Urinary bladder (tissue), 4 donors: Measurements from ENCODE around the gene CTSA. TPM values are rescaled to one million over a fixed set of nuclear protein-coding genes. Genes with fewer than 3 reads are reported as not detected.
"Not testable (repeated sequence)": the region's sequence is repeated elsewhere in the genome, so short reads cannot be mapped to it uniquely, and the experiment has no call there.

Experiments
- DNase-seq: peaks from one replicate; pipeline ENCODE4 v3.0.0-alpha.2; 2015; ENCODE audit errors: extremely low spot score
- H3K27ac ChIP-seq: one replicate; pipeline ENCODE4 v1.5.1; 2013; ENCODE audit warnings: low read depth, mild to moderate bottlenecking, moderate library complexity
- H3K36me3 ChIP-seq: one replicate; pipeline ENCODE4 v1.6.1; 2013; ENCODE audit warnings: mild to moderate bottlenecking, moderate library complexity; ENCODE audit not compliant: insufficient read depth
- H3K4me1 ChIP-seq: one replicate; pipeline ENCODE4 v1.6.1; 2013; ENCODE audit warnings: mild to moderate bottlenecking, moderate library complexity; ENCODE audit not compliant: insufficient read depth
- H3K4me3 ChIP-seq: one replicate; pipeline ENCODE4 v1.5.1; 2013; ENCODE audit warnings: low read depth, low read length
- WGBS: extraction: QIAGEN DNeasy Blood & Tissue Kit; methylation state at CpG from one replicate; pipeline ENCODE4 v1.1.7; 2013; 5-methylcytosine and 5-hydroxymethylcytosine counted together
- polyA plus RNA-seq: library from polyadenylated mRNA; stranded (reverse); fragments of 200-250 nt; gene quantifications from one replicate; pipeline ENCODE4 v1.2.3, GENCODE V29; 2013
- total RNA-seq: library from RNA; depleted of rRNA; stranded (reverse); fragments of >200 nt; gene quantifications from one replicate; pipeline ENCODE4 v1.2.3, GENCODE V29; 2014
- donor health status: healthy with polysubstance abuse.
- donor health status: healthy.

Gene CTSA
- total and polyA plus RNA-seq, 2 donors: 31.7 to 129 TPM

DNA sequence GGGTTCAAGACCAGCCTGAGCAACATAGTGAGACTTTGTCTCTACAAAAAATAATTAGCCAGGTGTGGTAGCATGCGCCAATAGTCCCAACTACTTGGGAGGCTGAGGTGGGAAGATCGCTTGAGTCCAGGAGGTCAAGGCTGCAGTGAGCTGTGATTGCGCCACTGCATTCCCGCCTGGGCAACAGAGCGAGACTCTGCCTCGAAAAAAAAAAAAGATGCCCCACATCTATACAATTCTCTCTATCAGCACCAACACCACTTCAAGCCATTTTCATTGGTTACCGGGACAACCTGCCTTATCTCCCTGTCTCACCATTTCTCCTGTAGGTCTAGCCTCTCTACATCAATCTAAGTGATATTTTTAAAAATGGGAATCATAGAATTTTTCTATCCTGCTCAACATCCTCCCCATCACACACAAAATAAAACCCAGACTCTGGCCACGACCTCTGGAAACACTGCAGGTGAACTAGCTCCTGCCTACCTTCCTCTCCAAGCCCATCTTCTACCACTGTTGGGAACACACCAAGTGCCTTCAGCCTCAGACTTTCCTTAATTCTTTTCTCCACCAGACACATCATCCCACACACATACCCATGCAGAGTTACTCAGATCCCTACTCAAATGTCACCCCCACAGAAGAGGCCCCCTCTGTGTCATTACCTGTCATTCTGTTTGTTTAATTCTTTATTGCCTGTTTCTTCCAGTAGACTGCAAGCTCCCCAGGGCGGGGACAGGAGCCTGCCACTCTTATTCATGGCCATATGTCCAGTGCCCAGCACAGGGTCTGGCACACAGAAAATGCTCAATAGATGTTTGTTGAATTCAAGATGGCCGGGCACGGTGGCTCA lies 30.4 kb downstream of the CTSA start:
- no peaks in the 10 kb centered on the region for H3K36me3 ChIP-seq
- no peak for DNase-seq
- no peak overlapping the region for H3K27ac ChIP-seq
- no peak overlapping the region for H3K4me3 ChIP-seq
- WGBS: 87% methylated on average over 11 of the region's 11 CpGs
- H3K4me1 ChIP-seq: no peaks in the 10 kb centered on the region

DNA sequence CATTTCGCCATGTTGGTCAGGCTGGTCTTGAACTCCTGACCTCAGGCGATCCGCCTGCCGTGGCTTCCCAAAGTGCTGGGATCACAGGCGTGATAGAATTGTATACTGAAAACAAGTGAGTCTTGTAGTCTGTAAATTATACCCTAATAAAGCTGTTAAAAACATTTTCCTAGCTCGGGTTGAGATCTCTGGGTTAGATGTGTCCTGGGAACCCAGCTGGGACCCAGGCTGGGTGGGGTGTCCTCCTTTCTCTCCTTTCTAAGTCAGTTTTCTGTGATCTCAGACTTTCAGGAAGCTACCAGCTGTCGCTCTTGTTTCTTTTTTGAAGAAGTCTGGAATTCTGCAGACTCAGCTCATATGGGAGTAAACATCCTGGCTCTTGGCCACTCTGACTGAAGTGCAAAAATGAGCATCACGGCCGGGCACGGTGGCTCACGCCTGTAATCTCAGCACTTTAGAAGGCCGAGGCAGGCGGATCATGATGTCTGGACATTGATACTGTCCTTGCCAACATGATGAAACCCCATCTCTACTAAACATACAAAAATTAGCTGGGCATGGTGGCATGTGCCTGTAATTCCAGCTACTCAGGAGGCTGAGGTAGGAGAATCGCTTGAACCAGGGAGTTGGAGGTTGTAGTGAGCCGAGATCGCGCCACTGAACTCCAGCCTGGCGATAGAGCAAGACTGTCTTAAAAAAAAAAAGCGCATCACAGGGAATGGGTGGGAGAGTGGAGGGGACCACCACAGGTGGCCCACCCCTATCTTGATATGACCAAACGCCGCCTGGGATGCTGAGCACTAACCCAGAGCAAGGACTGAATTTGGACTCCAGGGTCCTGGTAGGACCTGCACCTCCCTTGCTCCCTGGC lies 33.5 kb downstream of the CTSA start:
- DNase-seq: peak; percentile 26
- Histone ChIP-seq H3K27ac (peak overlapping the region; percentile 41), H3K36me3 (no peaks in the 10 kb centered on the region), H3K4me1 (no peaks in the 10 kb centered on the region), H3K4me3 (no peak overlapping the region)
- WGBS: 38% methylated on average over 21 of the region's 21 CpGs

DNA sequence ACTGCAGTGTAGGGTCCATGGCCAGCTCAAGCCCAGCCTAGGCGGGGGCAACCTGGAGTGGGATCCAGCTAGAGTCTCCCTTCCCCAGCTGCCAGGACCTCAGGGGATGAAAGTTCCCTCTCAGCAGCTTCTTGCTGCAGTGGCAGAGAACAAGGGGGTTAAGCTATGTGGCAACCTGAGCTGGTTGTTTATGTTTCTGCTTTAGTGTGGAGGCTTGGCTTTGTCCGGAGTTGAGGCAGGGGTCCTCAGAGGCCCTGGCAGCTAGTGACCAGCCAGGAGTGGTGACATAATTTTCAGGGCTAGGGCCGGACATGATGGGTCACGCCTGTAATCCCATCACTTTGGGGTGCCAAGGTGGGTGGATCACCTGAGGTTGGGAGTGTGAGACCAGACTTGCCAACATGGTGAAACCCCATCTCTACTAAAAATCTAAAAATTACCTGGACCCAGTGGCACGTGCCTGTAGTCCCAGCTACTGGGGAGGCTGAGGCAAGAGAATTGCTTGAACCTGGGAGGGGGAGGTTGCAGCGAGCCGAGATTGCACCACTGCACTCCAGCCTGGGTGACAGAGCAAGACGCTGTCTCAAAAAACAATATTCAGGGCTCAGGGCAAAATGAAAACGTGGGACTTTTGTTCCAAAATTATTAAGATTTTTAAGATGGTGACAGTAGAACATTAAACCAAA lies 34.8 kb downstream of the CTSA start:
- 61% methylated on average over 9 of the region's 9 CpGs for WGBS
- Histone ChIP-seq H3K4me3 (no peak overlapping the region), H3K27ac (no peak overlapping the region), H3K36me3 (no peaks in the 10 kb centered on the region), H3K4me1 (no peaks in the 10 kb centered on the region)
- no peak for DNase-seq

DNA sequence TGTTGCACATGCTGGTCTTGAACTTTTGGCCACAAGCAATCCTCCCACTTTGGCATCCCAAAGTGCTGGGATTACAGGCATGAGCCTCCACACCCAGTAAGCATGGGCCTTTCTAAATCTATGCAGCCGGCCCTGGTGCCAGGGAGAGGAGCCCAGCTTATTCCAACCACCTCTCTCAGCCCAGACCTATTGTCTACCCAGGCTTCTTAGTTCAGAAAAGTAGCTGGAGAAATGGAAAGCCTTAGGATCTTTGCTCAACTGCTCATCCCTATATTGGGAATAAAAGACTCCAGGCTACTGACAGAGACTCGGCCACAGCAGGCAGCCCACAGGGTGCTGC lies 35.6 kb downstream of the CTSA start:
- 67% methylated on average over 2 of the region's 2 CpGs for WGBS
- H3K4me3 ChIP-seq: no peak overlapping the region
- no peak for DNase-seq
- H3K27ac ChIP-seq: no peak overlapping the region
- H3K4me1 ChIP-seq: no peaks in the 10 kb centered on the region
- H3K36me3 ChIP-seq: no peaks in the 10 kb centered on the region

DNA sequence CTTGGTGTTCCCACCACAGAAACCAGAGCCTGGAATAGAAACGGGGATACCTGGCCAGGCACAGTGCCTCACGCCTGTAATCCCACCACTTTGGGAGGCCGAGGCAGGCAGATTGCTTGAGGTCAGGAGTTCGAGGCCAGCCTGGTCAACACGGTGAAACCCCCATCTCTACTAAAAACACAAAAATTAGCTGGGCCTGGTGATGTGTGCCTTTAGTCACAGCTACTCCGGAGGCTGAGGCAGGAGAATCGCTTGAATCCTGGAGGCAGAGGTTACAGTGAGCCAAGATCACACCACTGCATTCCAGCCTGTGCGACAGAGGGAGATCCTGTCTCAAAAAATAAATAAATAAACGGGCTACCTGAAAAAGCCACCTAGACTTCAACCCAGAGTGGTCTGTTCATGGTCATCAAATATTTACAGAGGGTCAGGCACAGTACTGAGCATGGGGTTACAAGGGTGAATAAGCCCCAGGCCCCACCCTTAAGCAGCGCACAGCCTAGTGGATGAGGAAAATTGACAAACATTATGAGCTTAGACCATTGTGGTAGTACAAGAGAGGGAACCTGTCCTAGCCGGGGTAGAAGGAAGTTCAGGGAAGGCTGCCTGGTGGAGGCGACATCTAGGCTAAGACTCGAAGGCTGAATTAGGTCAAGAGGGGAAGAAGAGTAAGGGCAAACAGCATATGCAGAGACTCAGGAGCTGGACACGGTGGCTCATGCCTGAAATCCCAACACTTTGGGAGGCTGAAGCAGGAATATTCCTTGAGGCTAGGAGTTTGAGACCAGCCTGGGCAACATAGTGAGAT lies 36.1 kb downstream of the CTSA start:
- 81% methylated on average over 14 of the region's 14 CpGs for WGBS

DNA sequence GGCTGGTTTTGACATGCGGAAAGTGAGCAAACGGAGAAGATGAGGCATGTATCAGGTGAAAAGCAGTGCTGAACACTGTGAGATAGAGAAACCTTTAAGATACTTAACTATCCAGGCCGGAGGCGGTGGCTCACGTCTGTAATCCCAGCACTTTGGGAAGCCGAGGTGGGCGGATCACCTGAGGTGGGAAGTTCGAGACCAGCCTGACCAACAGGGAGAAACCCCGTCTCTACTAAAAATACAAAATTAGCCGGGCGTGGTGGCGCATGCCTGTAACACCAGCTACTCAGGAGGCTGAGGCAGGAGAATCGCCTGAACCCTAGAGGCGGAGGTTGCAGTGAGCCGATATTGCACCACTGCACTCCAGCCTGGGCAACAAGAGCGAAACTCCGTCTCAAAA lies 40.5 kb downstream of the CTSA start:
- H3K4me3 ChIP-seq, H3K36me3 ChIP-seq, DNase-seq, H3K27ac ChIP-seq, H3K4me1 ChIP-seq: not testable (repeated sequence)
- 94% methylated on average over 17 of the region's 17 CpGs for WGBS

More for the DNA sequence above, 36.1 kb downstream of the CTSA start:
- Histone ChIP-seq H3K4me3 (no peak overlapping the region), H3K36me3 (no peaks in the 10 kb centered on the region), H3K27ac (no peak overlapping the region), H3K4me1 (no peaks in the 10 kb centered on the region)
- DNase-seq: no peak

DNA sequence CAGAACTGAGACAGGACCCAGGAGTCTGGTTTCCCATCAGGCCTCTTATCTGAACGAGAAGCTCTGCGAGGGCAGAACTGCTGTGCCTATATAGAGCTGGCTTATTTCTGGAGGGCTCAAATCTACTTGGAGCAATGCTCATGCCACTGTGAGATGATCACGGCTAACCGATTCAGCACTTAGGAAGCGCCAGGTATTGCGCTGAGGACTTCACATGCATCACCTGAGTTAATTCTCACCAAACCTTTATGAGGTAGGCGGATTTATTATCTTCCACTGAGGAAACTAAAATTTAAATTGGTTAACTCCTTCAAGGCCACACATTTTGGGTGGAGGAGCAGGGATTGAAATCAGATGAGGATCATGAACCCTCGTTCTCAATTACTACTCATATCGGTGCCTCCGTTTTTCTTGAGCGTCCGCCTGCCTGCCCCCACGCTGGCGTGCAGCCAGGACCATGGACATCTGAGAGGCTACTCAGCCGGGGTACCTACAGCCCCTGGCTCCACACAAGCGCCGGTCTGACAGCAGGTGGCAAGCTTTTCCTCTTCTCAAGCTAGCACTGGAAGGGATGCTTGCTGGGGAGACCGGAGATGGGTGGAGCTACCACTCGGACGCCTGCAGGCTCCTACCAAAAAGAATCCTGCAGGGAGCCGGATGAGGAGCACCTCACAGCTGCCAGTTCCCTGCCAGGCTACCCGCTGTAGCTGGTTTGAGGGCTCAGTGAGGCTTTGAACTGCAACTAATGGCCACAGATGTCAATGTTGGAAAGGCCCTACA lies 42.3 kb downstream of the CTSA start:
- Histone ChIP-seq H3K4me1 (no peaks in the 10 kb centered on the region), H3K36me3 (peaks cover 2% of the 10 kb centered on the region), H3K4me3 (peak overlapping the region; percentile 81), H3K27ac (peak overlapping the region; percentile 42)
- WGBS: 22% methylated on average over 22 of the region's 22 CpGs
- DNase-seq: peak; percentile 39

DNA sequence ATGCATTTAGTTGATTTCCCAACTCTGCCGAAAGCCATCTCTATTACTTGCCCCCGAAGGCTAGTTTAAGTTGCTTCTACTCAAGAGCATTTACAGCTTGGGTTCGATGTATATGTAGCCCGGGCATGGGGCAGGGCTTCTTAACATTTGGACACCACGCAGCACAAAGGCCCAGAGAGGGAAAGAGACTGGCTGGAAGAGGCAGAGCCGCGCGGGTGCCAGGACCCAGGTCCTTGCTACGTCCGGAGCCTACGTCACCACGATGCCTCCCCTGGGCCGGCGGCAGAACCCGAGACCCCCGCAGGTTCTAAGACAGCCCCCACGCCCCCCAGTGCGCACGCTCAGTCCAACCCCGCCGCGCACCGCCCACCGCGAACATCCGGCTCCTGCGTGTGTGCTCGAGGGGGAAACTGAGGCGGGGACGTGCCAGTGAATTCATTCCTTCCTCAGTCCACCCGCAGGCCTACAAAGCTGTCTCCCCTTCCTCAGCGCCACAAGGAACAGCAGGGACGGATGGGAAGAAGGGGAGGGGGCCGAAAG lies 43.0 kb downstream of the CTSA start:
- Histone ChIP-seq H3K4me1 (no peaks in the 10 kb centered on the region), H3K27ac (peak overlapping the region; percentile 100), H3K36me3 (peaks cover 6% of the 10 kb centered on the region), H3K4me3 (peak overlapping the region; percentile 81)
- under 1% methylated on average over 34 of the region's 34 CpGs for WGBS
- DNase-seq: no peak

DNA sequence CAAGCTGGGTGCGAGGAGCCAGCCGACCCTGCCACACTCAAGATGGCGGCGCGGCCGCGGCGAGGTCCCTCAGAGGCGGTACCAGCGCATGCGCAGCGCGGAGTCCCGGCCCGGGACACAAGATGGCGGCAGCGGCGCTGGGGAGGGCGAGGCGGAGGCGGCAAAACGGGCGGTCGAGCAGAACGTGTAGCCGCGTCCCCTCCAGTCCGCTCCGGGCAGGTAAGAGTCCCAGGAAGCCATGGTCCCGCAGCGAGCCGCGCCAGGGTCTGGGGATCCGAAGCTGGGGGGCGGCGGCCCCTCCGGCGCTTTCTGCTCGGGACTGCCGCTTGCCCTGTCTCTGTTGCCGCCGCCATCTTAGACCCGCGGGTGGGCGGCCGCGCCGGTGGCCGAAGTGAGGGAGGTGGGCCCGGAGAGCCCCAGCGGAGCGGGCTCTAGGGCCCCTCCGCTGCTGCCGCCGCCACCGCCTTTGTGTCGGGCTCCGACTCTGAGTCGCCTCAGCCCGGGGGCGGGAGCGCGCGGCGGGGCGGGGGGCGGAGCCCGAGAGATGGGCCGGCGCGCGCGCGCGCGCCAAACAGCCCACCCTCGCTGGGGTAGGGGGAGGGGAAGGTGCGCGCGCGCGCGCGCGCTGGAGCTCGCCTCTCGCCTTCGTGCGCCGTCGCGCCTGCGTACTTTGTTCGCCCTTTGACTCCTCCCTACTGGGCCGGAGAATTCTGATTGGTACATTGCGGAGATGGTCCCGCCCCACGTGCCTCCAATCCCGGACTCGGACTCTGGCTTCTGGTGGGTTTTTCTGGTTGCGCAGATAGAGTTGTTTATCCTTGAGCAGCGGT lies 43.7 kb downstream of the CTSA start, which contains the start of gene PCIF1:
PCIF1 (plus strand) TSS at position 98 of the 830 bp plus-strand sequence. CDS start 4,317 bp downstream, outside the sequence.
- Histone ChIP-seq H3K36me3 (peaks cover 6% of the 10 kb centered on the region), H3K27ac (peak within 1 kb of the TSS; percentile 100), H3K4me1 (no peaks in the 10 kb centered on the region), H3K4me3 (peak within 1 kb of the TSS; percentile 81)
- WGBS: under 1% methylated on average over 102 of the region's 102 CpGs
- peak; percentile 97 for DNase-seq

DNA sequence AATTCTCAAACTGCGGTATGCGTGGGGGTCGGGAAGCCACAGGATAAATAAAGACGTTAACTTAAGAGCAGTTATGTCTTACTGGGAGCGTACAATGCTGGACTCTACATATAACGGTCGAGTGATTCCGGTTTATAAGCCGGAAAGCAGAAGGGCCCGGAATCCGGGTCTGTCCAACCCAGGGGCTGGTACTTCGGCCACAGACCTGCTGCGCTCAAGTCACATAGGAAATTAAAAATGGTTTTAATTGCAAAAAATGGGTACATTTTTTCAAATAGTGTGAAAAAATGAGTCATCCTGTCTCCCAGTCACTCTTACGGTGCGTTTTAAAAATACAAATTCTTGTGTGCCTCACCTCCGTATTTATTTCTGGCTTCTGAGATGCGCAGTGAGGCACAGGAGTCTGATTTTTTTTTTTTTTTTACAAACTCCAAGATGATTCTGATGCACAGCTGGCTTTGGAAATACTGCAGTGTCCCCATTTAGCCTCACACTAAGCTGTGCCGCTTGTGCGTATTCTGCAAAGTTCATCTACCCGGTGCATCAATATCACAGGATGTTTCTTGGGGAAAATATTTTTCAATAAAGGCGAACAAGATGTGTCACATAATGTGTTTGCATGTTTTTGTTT lies 44.4 kb downstream of the CTSA start:
- H3K36me3 ChIP-seq: peaks cover 8% of the 10 kb centered on the region
- no peaks in the 10 kb centered on the region for H3K4me1 ChIP-seq
- peak overlapping the region; percentile 34 for H3K4me3 ChIP-seq
- DNase-seq: no peak
- peak overlapping the region; percentile 51 for H3K27ac ChIP-seq
- WGBS: 7% methylated on average over 21 of the region's 21 CpGs

DNA sequence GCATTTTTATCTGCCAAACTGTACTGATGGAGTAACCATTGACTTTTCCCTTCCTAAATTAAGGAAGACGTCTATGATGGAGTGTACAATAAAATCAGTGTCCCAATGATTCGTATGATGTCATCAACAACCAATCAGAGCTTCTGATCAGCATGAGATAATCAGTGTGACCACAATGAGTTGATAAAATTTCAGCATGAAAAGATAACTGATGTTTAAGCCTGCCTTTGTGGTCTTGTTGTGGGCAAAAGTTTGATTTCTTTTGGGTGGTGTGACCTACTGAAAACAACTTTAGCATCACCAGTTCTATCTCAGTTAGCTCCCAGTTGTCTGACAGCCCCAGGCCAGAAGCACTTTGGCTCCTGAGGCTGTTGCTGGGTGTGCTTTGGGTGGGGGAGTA lies 46.6 kb downstream of the CTSA start:
- no peak overlapping the region for H3K27ac ChIP-seq
- peaks cover 13% of the 10 kb centered on the region for H3K36me3 ChIP-seq
- DNase-seq: no peak
- no peaks in the 10 kb centered on the region for H3K4me1 ChIP-seq
- WGBS: 73% methylated on average over 2 of the region's 2 CpGs
- no peak overlapping the region for H3K4me3 ChIP-seq
